GM12878 (cell line): ENCODE measurements around the gene GORASP1. TPM values are rescaled to one million over a fixed set of nuclear protein-coding genes. Genes with fewer than 3 reads are reported as not detected.

ENCODE experiments used
- ATAC-seq: fragments of 200-7000 bp; cut with Tn5 transposase; 3 replicates; pipeline ENCODE4 v1.9.1; 2020; ENCODE audit warnings: mild to moderate bottlenecking, moderate library complexity
- BruUV-seq: library from RNA; stranded (reverse); fragments of 400-500 nt; replicated peaks from 2 replicates; lab custom pipeline; 2021; lab: Mats Ljungman, UMichigan
- CTCF ChIA-PET: fragments of 300-600 bp; sonication (Branson Sonifier 250); formaldehyde crosslinking; extraction: SDS; loops from one replicate; lab custom pipeline; 2021; ENCODE audit warnings: inconsistent platforms; lab: Yijun Ruan, JAX
- POLR2A ChIA-PET: fragments of 350-600 bp; formaldehyde crosslinking; extraction: SDS; loops from one replicate; lab custom pipeline; 2021; ENCODE audit warnings: inconsistent platforms; lab: Charles Lee
- RAD21 ChIA-PET: fragments of 300-600 bp; sonication (Branson Sonifier 250); formaldehyde crosslinking; loops from one replicate; lab custom pipeline; 2023; ENCODE audit warnings: antibody characterized with exemption; ENCODE audit not compliant: unreplicated experiment; lab: Charles Lee
- SMC1A ChIA-PET: fragments of 300-600 bp; sonication (Branson Sonifier 250); formaldehyde crosslinking; loops from one replicate; lab custom pipeline; 2023; ENCODE audit not compliant: unreplicated experiment, uncharacterized antibody; lab: Charles Lee
- DNase-seq: peaks from one replicate; pipeline ENCODE4 v3.0.0-alpha.2; 2011; ENCODE audit warnings: low read depth, low spot score
- FAIRE-seq: peaks from 3 replicates; lab custom pipeline; 2011; peaks lifted over from hg19 to GRCh38; lab: Jason Lieb, UNC
- H2AFZ ChIP-seq: 2 replicates; pipeline ENCODE4 v1.6.0; 2011; ENCODE audit warnings: low read depth, low read length, control low read depth; ENCODE audit not compliant: control insufficient read depth
- H3K27ac ChIP-seq: 2 replicates; pipeline ENCODE4 v1.5.1; 2011; ENCODE audit warnings: control low read depth; ENCODE audit not compliant: control insufficient read depth, insufficient read depth
- H3K27me3 ChIP-seq, 2 experiments: replicated peaks in 1 of 2; 2 replicates each; pipeline versions ENCODE4 v1.6.0 to v1.6.1; 2011; ENCODE audit warnings: low read length in 1 of 2; ENCODE audit not compliant: control insufficient read depth in 2 of 2, insufficient read depth in 2 of 2
- H3K36me3 ChIP-seq, 2 experiments: 2 replicates each; pipeline ENCODE4 v1.5.1; 2011; ENCODE audit warnings: low read length in 1 of 2; ENCODE audit not compliant: control insufficient read depth in 2 of 2, insufficient read depth in 2 of 2
- H3K4me1 ChIP-seq: 2 replicates; pipeline ENCODE4 v1.6.1; 2011; ENCODE audit warnings: mild to moderate bottlenecking, low read length, moderate library complexity, mixed read lengths; ENCODE audit not compliant: control insufficient read depth, insufficient read depth
- H3K4me2 ChIP-seq: 2 replicates; pipeline ENCODE4 v1.6.0; 2011; ENCODE audit warnings: control low read depth; ENCODE audit not compliant: control insufficient read depth, insufficient read depth
- H3K4me3 ChIP-seq: fragments of 200-600 bp; sonication (generic); 2 replicates; pipeline ENCODE4 v1.5.1; 2016
- H3K79me2 ChIP-seq: 2 replicates; pipeline ENCODE4 v1.6.0; 2011; ENCODE audit warnings: low read length; ENCODE audit not compliant: control insufficient read depth, insufficient read depth
- H3K9ac ChIP-seq: 2 replicates; pipeline ENCODE4 v1.8.0; 2011; ENCODE audit warnings: low read length, control low read depth, mixed read lengths; ENCODE audit not compliant: control insufficient read depth, insufficient read depth
- H3K9me3 ChIP-seq: replicated peaks from 3 replicates; pipeline ENCODE4 v1.5.1; 2011; ENCODE audit warnings: mild to moderate bottlenecking, low read length; ENCODE audit not compliant: control insufficient read depth, insufficient read depth
- H4K20me1 ChIP-seq: 2 replicates; pipeline ENCODE4 v1.6.0; 2011; ENCODE audit not compliant: control insufficient read depth, insufficient read depth
- IRF5 ChIP-seq: fragments of 450-650 bp; IDR thresholded peaks from 2 replicates; pipeline ENCODE4 v1.6.1; 2017; ENCODE audit warnings: borderline replicate concordance
- MAX ChIP-seq: IDR thresholded peaks from 2 replicates; pipeline ENCODE4 v1.6.1; 2012; ENCODE audit warnings: low read depth, low read length, improper control_type of control experiment
- MEF2A ChIP-seq: IDR thresholded peaks from 2 replicates; pipeline ENCODE4 v1.6.1; 2011; ENCODE audit warnings: low read depth, mild to moderate bottlenecking, low read length, moderate library complexity; ENCODE audit not compliant: insufficient read depth
- NRF1 ChIP-seq: conservative IDR thresholded peaks from 2 replicates; pipeline ENCODE4 v1.6.1; 2011; ENCODE audit warnings: mild to moderate bottlenecking, low read depth, low read length, improper control_type of control experiment
- RAD51 ChIP-seq: fragments of 450-650 bp; IDR thresholded peaks from 2 replicates; pipeline ENCODE4 v1.6.1; 2016; ENCODE audit warnings: moderate library complexity, mild to moderate bottlenecking, inconsistent platforms
- RCOR1 ChIP-seq: conservative IDR thresholded peaks from 2 replicates; pipeline ENCODE4 v1.6.1; 2012; ENCODE audit warnings: low read depth, low read length, improper control_type of control experiment
- RFX5 ChIP-seq: IDR thresholded peaks from 2 replicates; pipeline ENCODE4 v1.6.1; 2011; ENCODE audit warnings: low read depth, low read length, improper control_type of control experiment
- SIN3A ChIP-seq: IDR thresholded peaks from 2 replicates; pipeline ENCODE4 v1.6.1; 2012; ENCODE audit warnings: low read depth, low read length, improper control_type of control experiment
- WGBS: methylation state at CpG from one replicate; pipeline ENCODE4 v1.1.6; 2016; ENCODE audit warnings: low lambda C conversion rate; ENCODE audit not compliant: insufficient replicate concordance, insufficient coverage; ENCODE audit errors: missing lambda C conversion rate; 5-methylcytosine and 5-hydroxymethylcytosine counted together
- in situ Hi-C: fragments of 300-500 bp; cut with MboI; formaldehyde crosslinking; loops from 9 replicates; pipeline ENCODE4 v1.14.3; 2018; ENCODE audit warnings: mixed read lengths
- intact Hi-C: fragments of 100-400 bp; cut with micrococcal nuclease; formaldehyde crosslinking; loops from one replicate; pipeline ENCODE4 v1.14.2; 2022; ENCODE audit not compliant: unreplicated experiment
- polyA plus RNA-seq, 11 experiments: library from polyadenylated mRNA; depleted of rRNA in 4 of 11; unstranded in 6 of 11; stranded (reverse) in 5 of 11; fragments of >200 nt; fragmentation: Nextera tagmentation in 4 of 11; fragmentation: Illumina TruSeq in 1 of 11; extraction: Ambion mirVana in 4 of 11; extraction: Trizol in 1 of 11; gene quantifications; 1 replicate in 1 of 11; 2 replicates in 10 of 11; pipeline versions ENCODE4 v1.2.1 to v1.2.3, GENCODE V29; 2011 to 2016; ENCODE audit warnings: inconsistent platforms in 2 of 11, missing spikeins in 2 of 11, low read depth in 1 of 11
- total RNA-seq, 4 experiments: library from RNA; depleted of rRNA in 3 of 4; stranded (reverse); fragments of >200 nt in 3 of 4; fragmentation: Illumina TruSeq in 1 of 4; extraction: Trizol in 1 of 4; gene quantifications; 2 replicates each; pipeline versions ENCODE4 v1.2.1 to v1.2.3, GENCODE V29; 2013 to 2021

Gene GORASP1
- total and polyA plus RNA-seq, 10 of the 15 experiments (the other 5 are each of a cell fraction or from before 2014, with no cell fraction given): 3.6 to 32.7 (median 23.2) TPM

- no peak overlapping the region for H3K27ac ChIP-seq
- ChIA-PET CTCF (no interaction called here), RAD21 (no interaction called here), SMC1A (no interaction called here), POLR2A (no interaction called here)
- BruUV-seq: no TSS peak
- DNase-seq (no peak), ATAC-seq (no peak), FAIRE-seq (no peak)
- peaks cover 20 to 32% of the 10 kb centered on the region in 2 experiments; a peak in 3 of 4 replicates for H3K36me3 ChIP-seq
- no peaks in the 10 kb centered on the region for H4K20me1 ChIP-seq
- no peak overlapping the region for H3K4me2 ChIP-seq
- intact Hi-C loops (no loop called here), in situ Hi-C loops (no loop called here)
- H3K9me3 ChIP-seq: no peaks in the 10 kb centered on the region
- no peak overlapping the region for H3K9ac ChIP-seq
- no peaks in the 10 kb centered on the region for H3K27me3 ChIP-seq
- H3K4me3 ChIP-seq: no peak overlapping the region
- no peaks in the 10 kb centered on the region; the same call in 1 of the 2 replicates for H3K4me1 ChIP-seq
- 100% methylated on average over 1 of the region's 1 CpG for WGBS
- no peak overlapping the region for H2AFZ ChIP-seq
- TF ChIP-seq MAX: no peak
- no peak for TF ChIP-seq RFX5
- no peak for TF ChIP-seq SIN3A
- no peak for TF ChIP-seq MEF2A
- no peak for TF ChIP-seq RCOR1
- TF ChIP-seq RAD51: no peak
- TF ChIP-seq IRF5: no peak
- no peak for TF ChIP-seq NRF1
- no peaks in the 10 kb centered on the region for H3K79me2 ChIP-seq
These were observed 8.2 kb downstream of the GORASP1 start for GRCh38 chr3:39099242-39099641.
